Panc1 (cell line): ENCODE results near the gene TSPAN14. TPM values are rescaled to one million over a fixed set of nuclear protein-coding genes. Genes with fewer than 3 reads are reported as not detected.

Experiments
- ATAC-seq: fragments of 200-7000 bp; cut with Tn5 transposase; 2 replicates; pipeline ENCODE4 v1.9.1; 2020; ENCODE audit warnings: mild to moderate bottlenecking, moderate library complexity
- BruUV-seq: library from RNA; stranded (reverse); fragments of 400-500 nt; replicated peaks from 2 replicates; lab custom pipeline; 2021; lab: Mats Ljungman, UMichigan
- CTCF ChIA-PET: fragments of 300-600 bp; sonication (Branson Sonifier 250); formaldehyde crosslinking; loops from one replicate; lab custom pipeline; 2022; ENCODE audit warnings: antibody characterized with exemption; lab: Charles Lee
- POLR2A ChIA-PET: fragments of 300-600 bp; sonication (Branson Sonifier 250); formaldehyde crosslinking; loops from one replicate; lab custom pipeline; 2022; ENCODE audit warnings: antibody characterized with exemption; lab: Charles Lee
- DNase-seq: peaks from one replicate; pipeline ENCODE4 v3.0.0-alpha.2; 2010; ENCODE audit warnings: low read depth, low spot score
- H3K27ac ChIP-seq: 2 replicates; pipeline ENCODE4 v1.5.1; 2011; ENCODE audit warnings: mild to moderate bottlenecking, low read length, inconsistent platforms
- H3K27me3 ChIP-seq: fragments of 200-500 bp; sonication (Bioruptor generic); 2 replicates; pipeline ENCODE4 v1.6.0; 2014; ENCODE audit warnings: low read length, inconsistent platforms; ENCODE audit not compliant: control insufficient read depth, insufficient read depth
- H3K36me3 ChIP-seq: fragments of 200-500 bp; sonication (Bioruptor generic); 2 replicates; pipeline ENCODE4 v1.5.1; 2014; ENCODE audit warnings: inconsistent platforms, mild to moderate bottlenecking, low read length, moderate library complexity; ENCODE audit not compliant: control insufficient read depth, insufficient read depth
- H3K4me1 ChIP-seq: 2 replicates; pipeline ENCODE4 v1.5.1; 2011; ENCODE audit warnings: inconsistent platforms, mild to moderate bottlenecking, low read length, moderate library complexity; ENCODE audit not compliant: control insufficient read depth, insufficient read depth
- H3K4me3 ChIP-seq, 2 experiments: 2 replicates each; pipeline ENCODE4 v1.5.1; 2011 to 2012; ENCODE audit warnings: low read depth in 2 of 2, low read length in 2 of 2, mild to moderate bottlenecking in 2 of 2, inconsistent platforms in 1 of 2, moderate library complexity in 1 of 2
- H3K9me3 ChIP-seq: fragments of 200-500 bp; sonication (Bioruptor generic); 2 replicates; pipeline ENCODE4 v1.5.1; 2014; ENCODE audit warnings: low read depth, mild to moderate bottlenecking, inconsistent platforms, low read length, moderate library complexity; ENCODE audit not compliant: control insufficient read depth, insufficient read depth
- POLR2AphosphoS5 ChIP-seq: IDR thresholded peaks from 2 replicates; pipeline ENCODE4 v1.6.1; 2012; ENCODE audit warnings: mild to moderate bottlenecking, low read depth, low read length, moderate library complexity
- SIN3A ChIP-seq: IDR thresholded peaks from 2 replicates; pipeline ENCODE4 v1.6.1; 2012; ENCODE audit warnings: low read depth, mild to moderate bottlenecking, low read length, moderate library complexity, borderline replicate concordance; ENCODE audit not compliant: insufficient read depth
- TCF7L2 ChIP-seq: IDR thresholded peaks from 2 replicates; pipeline ENCODE4 v1.6.1; 2011; ENCODE audit warnings: mild to moderate bottlenecking, low read depth, low read length, inconsistent platforms
- in situ Hi-C: cut with HindIII; loops from 2 replicates; pipeline ENCODE4 v1.10.0; 2016; ENCODE audit warnings: low sequenced_read_pairs, low pct_unique_long_range_greater_than_20kb
- intact Hi-C: fragments of 100-400 bp; cut with micrococcal nuclease; formaldehyde crosslinking; loops from one replicate; pipeline ENCODE4 v1.10.0; 2022; ENCODE audit not compliant: unreplicated experiment
- total RNA-seq: library from RNA; stranded (reverse); gene quantifications from one replicate; pipeline ENCODE4 v1.2.1, GENCODE V29; 2021; ENCODE audit not compliant: unreplicated experiment
- TF ChIP-seq, protein P1 (sequence below): fragments of 450-650 bp; IDR thresholded peaks from 2 replicates; pipeline ENCODE4 v1.5.1; 2017; ENCODE audit warnings: mild to moderate bottlenecking
- TF ChIP-seq, protein P2 (sequence below), 2 experiments: IDR thresholded peaks; 2 replicates each; pipeline ENCODE4 v1.6.1; 2011 to 2012; ENCODE audit warnings: low read depth in 2 of 2, control low read depth in 1 of 2, low read length in 1 of 2, mild to moderate bottlenecking in 1 of 2, moderate library complexity in 1 of 2; ENCODE audit not compliant: insufficient read depth in 1 of 2

TSPAN14 gene
- total RNA-seq, 1 experiment from 2014 or later = 39.0 TPM

DNA sequence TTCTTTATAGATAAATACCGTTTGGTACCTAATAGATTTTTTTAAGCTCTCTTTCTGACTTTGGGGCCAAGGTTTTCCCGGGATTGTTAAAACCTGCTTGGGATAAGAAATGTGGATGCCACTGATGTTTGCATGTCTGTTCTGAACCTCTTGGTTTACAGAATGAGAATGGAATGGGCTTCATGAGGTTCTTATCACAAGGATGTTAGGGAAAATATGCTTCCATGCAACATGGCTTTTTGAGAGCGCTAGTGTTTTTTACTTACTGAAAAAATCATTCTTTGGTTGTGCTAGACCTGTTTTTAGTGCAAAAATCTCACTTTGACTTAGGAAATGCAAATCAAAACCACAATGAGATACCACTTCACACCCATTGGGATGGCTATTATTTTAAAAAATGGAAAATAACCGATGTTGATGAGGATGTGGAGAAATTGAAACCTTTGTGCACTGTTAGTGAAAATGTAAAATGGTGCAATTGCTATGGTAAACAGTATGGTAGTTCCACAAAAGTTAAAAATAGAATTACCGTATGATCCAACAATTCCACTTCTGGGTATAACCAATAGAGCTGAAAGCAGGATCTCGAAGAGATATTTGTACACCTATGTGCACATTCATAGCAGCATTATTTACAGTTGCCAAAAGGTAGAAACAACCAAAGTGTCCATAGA, 38.9 kb downstream of the TSPAN14 start:
- TF ChIP-seq, protein P1, sequence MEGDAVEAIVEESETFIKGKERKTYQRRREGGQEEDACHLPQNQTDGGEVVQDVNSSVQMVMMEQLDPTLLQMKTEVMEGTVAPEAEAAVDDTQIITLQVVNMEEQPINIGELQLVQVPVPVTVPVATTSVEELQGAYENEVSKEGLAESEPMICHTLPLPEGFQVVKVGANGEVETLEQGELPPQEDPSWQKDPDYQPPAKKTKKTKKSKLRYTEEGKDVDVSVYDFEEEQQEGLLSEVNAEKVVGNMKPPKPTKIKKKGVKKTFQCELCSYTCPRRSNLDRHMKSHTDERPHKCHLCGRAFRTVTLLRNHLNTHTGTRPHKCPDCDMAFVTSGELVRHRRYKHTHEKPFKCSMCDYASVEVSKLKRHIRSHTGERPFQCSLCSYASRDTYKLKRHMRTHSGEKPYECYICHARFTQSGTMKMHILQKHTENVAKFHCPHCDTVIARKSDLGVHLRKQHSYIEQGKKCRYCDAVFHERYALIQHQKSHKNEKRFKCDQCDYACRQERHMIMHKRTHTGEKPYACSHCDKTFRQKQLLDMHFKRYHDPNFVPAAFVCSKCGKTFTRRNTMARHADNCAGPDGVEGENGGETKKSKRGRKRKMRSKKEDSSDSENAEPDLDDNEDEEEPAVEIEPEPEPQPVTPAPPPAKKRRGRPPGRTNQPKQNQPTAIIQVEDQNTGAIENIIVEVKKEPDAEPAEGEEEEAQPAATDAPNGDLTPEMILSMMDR = no peak
- no peak for TF ChIP-seq POLR2AphosphoS5
- TF ChIP-seq, protein P2, sequence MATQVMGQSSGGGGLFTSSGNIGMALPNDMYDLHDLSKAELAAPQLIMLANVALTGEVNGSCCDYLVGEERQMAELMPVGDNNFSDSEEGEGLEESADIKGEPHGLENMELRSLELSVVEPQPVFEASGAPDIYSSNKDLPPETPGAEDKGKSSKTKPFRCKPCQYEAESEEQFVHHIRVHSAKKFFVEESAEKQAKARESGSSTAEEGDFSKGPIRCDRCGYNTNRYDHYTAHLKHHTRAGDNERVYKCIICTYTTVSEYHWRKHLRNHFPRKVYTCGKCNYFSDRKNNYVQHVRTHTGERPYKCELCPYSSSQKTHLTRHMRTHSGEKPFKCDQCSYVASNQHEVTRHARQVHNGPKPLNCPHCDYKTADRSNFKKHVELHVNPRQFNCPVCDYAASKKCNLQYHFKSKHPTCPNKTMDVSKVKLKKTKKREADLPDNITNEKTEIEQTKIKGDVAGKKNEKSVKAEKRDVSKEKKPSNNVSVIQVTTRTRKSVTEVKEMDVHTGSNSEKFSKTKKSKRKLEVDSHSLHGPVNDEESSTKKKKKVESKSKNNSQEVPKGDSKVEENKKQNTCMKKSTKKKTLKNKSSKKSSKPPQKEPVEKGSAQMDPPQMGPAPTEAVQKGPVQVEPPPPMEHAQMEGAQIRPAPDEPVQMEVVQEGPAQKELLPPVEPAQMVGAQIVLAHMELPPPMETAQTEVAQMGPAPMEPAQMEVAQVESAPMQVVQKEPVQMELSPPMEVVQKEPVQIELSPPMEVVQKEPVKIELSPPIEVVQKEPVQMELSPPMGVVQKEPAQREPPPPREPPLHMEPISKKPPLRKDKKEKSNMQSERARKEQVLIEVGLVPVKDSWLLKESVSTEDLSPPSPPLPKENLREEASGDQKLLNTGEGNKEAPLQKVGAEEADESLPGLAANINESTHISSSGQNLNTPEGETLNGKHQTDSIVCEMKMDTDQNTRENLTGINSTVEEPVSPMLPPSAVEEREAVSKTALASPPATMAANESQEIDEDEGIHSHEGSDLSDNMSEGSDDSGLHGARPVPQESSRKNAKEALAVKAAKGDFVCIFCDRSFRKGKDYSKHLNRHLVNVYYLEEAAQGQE (IDR thresholded peaks at IDR 0.05; ENCODE audit: insufficient read depth in 1 of 2, low read depth in 2 of 2, low read length in 1 of 2) = no peak
- TF ChIP-seq TCF7L2 = no peak
- TF ChIP-seq SIN3A = no peak
- Histone ChIP-seq H3K27me3 (no peaks in the 10 kb centered on the region), H3K9me3 (peaks cover 10% of the 10 kb centered on the region; the same call in 1 of the 2 replicates), H3K27ac (no peak overlapping the region), H3K4me1 (peaks cover 6% of the 10 kb centered on the region), H3K36me3 (no peaks in the 10 kb centered on the region), H3K4me3 (no peak overlapping the region)
- BruUV-seq = no TSS peak
- ATAC-seq = no peak
- ChIA-PET POLR2A (no interaction called here), CTCF (no interaction called here)
- in situ Hi-C loops (no loop called here), intact Hi-C loops (no loop called here)
- DNase-seq = no peak

DNA sequence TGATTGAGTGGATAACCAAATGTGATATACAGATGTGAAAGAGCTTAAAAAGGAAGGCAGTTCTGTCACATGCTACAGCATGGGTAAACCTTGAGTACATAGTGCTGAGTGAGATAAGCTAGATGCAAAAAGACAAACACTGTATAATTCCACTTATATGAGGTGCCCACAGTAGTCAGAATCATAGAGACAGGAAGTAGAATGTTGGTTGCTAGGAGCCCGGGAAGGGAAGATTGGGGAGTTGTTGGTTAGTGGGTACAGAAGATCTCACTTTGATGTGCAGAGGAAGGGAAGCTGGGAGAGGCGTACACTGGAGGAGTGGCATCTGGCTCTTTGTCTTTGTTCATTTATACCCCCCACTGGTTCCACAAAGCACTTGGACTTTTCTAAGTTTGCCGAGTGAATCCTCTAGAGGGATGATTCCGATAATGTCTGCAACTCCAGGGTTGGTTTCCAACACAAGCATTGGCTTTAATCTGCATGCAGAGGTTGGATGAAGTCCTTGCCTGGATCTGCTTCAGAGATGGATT, 39.5 kb downstream of the TSPAN14 start:
- TF ChIP-seq, protein P1 = no peak
- TF ChIP-seq SIN3A (no peak), TCF7L2 (no peak), POLR2AphosphoS5 (no peak)
- TF ChIP-seq, protein P2 (IDR thresholded peaks at IDR 0.05; ENCODE audit: insufficient read depth in 1 of 2, low read depth in 2 of 2, low read length in 1 of 2) = no peak
- H3K9me3 ChIP-seq = peaks cover 10% of the 10 kb centered on the region; the same call in 1 of the 2 replicates
- ChIA-PET POLR2A (no interaction called here), CTCF (no interaction called here)
- no peaks in the 10 kb centered on the region for H3K36me3 ChIP-seq
- DNase-seq = no peak
- no TSS peak for BruUV-seq
- H3K4me3 ChIP-seq = no peak overlapping the region
- peaks cover 12% of the 10 kb centered on the region for H3K4me1 ChIP-seq
- H3K27ac ChIP-seq = no peak overlapping the region
- in situ Hi-C loops = no loop called here
- intact Hi-C loops = no loop called here
- no peaks in the 10 kb centered on the region for H3K27me3 ChIP-seq
- no peak for ATAC-seq
